CD14-positive monocyte (primary cell): ENCODE data around the gene BCORL1. TPM values are rescaled to one million over a fixed set of nuclear protein-coding genes. Genes with fewer than 3 reads are reported as not detected.

Experiments
- DNase-seq, 3 donors: peaks; one replicate each; pipeline ENCODE4 v3.0.0-alpha.2; 2011 to 2022
- H2AFZ ChIP-seq: 2 replicates; pipeline ENCODE4 v1.6.0; 2012; ENCODE audit warnings: mild to moderate bottlenecking, low read depth, low read length, inconsistent platforms; ENCODE audit not compliant: insufficient read depth, poor library complexity, severe bottlenecking
- H3K27ac ChIP-seq, 2 donors: 1 replicate in 1 of 2; 2 replicates in 1 of 2; pipeline ENCODE4 v1.5.1; 2012 to 2013; ENCODE audit warnings: low read length in 2 of 2, control low read depth in 1 of 2, inconsistent platforms in 1 of 2, low read depth in 1 of 2, mild to moderate bottlenecking in 1 of 2
- H3K27me3 ChIP-seq, 2 donors: one replicate each; pipeline versions ENCODE4 v1.6.0 to v1.6.1; 2011 to 2013; ENCODE audit warnings: low read length in 2 of 2; ENCODE audit not compliant: control insufficient read depth in 2 of 2, insufficient read depth in 2 of 2
- H3K36me3 ChIP-seq, 2 donors: replicated peaks in 1 of 2; 1 replicate in 1 of 2; 2 replicates in 1 of 2; pipeline versions ENCODE4 v1.5.1 to v1.6.1; 2012 to 2013; ENCODE audit warnings: low read length in 2 of 2, control low read depth in 1 of 2, inconsistent platforms in 1 of 2, mild to moderate bottlenecking in 1 of 2; ENCODE audit not compliant: insufficient read depth in 2 of 2, control insufficient read depth in 1 of 2
- H3K4me1 ChIP-seq, 2 donors: 1 replicate in 1 of 2; 2 replicates in 1 of 2; pipeline versions ENCODE4 v1.5.1 to v1.6.1; 2012 to 2013; ENCODE audit warnings: low read length in 2 of 2, control low read depth in 1 of 2, inconsistent platforms in 1 of 2, mild to moderate bottlenecking in 1 of 2, moderate library complexity in 1 of 2; ENCODE audit not compliant: insufficient read depth in 2 of 2, control insufficient read depth in 1 of 2
- H3K4me2 ChIP-seq: replicated peaks from 2 replicates; pipeline ENCODE3; 2012; ENCODE audit warnings: low read length, moderate library complexity, mild to moderate bottlenecking; ENCODE audit not compliant: poor library complexity, severe bottlenecking; ENCODE audit errors: extremely low read depth
- H3K4me3 ChIP-seq, 3 experiments: fragments of 200-600 bp in 1 of 3; sonication (generic) in 1 of 3; replicated peaks in 1 of 3; 1 replicate in 2 of 3; 2 replicates in 1 of 3; pipeline ENCODE4 v1.5.1; 2011 to 2013; ENCODE audit warnings: low read length in 3 of 3, mild to moderate bottlenecking in 3 of 3, control low read depth in 2 of 3, low read depth in 2 of 3, inconsistent platforms in 1 of 3, moderate library complexity in 1 of 3
- H3K79me2 ChIP-seq: 2 replicates; pipeline ENCODE4 v1.6.0; 2012; ENCODE audit warnings: mild to moderate bottlenecking, control low read depth, inconsistent platforms, low read length, moderate library complexity; ENCODE audit not compliant: insufficient read depth
- H3K9ac ChIP-seq: 2 replicates; pipeline ENCODE4 v1.6.0; 2017; ENCODE audit warnings: low read length, mild to moderate bottlenecking; ENCODE audit not compliant: insufficient read depth, poor library complexity, severe bottlenecking
- H3K9me3 ChIP-seq, 2 donors: replicated peaks in 1 of 2; 1 replicate in 1 of 2; 2 replicates in 1 of 2; pipeline versions ENCODE4 v1.5.1 to v1.6.1; 2012 to 2013; ENCODE audit warnings: low read length in 2 of 2, control low read depth in 1 of 2; ENCODE audit not compliant: control insufficient read depth in 1 of 2, insufficient read depth in 1 of 2
- H4K20me1 ChIP-seq: 2 replicates; pipeline ENCODE4 v1.6.0; 2012; ENCODE audit warnings: mild to moderate bottlenecking, low read length, control low read depth, moderate library complexity; ENCODE audit not compliant: insufficient read depth
- H3K27ac Mint-ChIP-seq, 7 donors: one replicate each; pipeline ENCODE4 v1.8.0; 2020; ENCODE audit warnings: mild to moderate bottlenecking in 7 of 7, mixed read lengths in 7 of 7, moderate library complexity in 6 of 7, inconsistent platforms in 2 of 7
- H3K27me3 Mint-ChIP-seq, 3 donors: one replicate each; pipeline ENCODE4 v1.8.0; 2021 to 2022; ENCODE audit warnings: low read depth in 3 of 3, mild to moderate bottlenecking in 3 of 3, mixed read lengths in 3 of 3, moderate library complexity in 3 of 3, inconsistent platforms in 1 of 3
- H3K36me3 Mint-ChIP-seq, 2 donors: one replicate each; pipeline ENCODE4 v1.8.0; 2020; ENCODE audit warnings: mixed read lengths in 2 of 2, inconsistent platforms in 1 of 2, mild to moderate bottlenecking in 1 of 2
- H3K4me1 Mint-ChIP-seq: one replicate; pipeline ENCODE4 v1.8.0; 2020; ENCODE audit warnings: mild to moderate bottlenecking, mixed read lengths
- H3K4me3 Mint-ChIP-seq, 2 donors: one replicate each; pipeline ENCODE4 v1.8.0; 2020; ENCODE audit warnings: mild to moderate bottlenecking in 2 of 2, mixed read lengths in 2 of 2, moderate library complexity in 1 of 2
- H3K9me3 Mint-ChIP-seq, 7 donors: one replicate each; pipeline ENCODE4 v1.8.0; 2020 to 2022; ENCODE audit warnings: mixed read lengths in 7 of 7, mild to moderate bottlenecking in 6 of 7, moderate library complexity in 6 of 7, inconsistent platforms in 2 of 7
- WGBS: methylation state at CpG from one replicate; pipeline ENCODE4 v1.1.5; 2013; ENCODE audit warnings: missing lambda C conversion rate; ENCODE audit not compliant: insufficient coverage; 5-methylcytosine and 5-hydroxymethylcytosine counted together
- intact Hi-C, 2 donors: fragments of 100-400 bp; cut with micrococcal nuclease; formaldehyde crosslinking; loops; one replicate each; pipeline versions ENCODE4 v1.15.0 to v1.15.1; 2023
- polyA plus RNA-seq, 3 donors: library from polyadenylated mRNA; depleted of rRNA in 1 of 3; unstranded in 2 of 3; stranded (reverse) in 1 of 3; fragments of 300-500 nt in 2 of 3; fragments of >200 nt in 1 of 3; fragmentation: Illumina TruSeq in 2 of 3; gene quantifications; 1 replicate in 2 of 3; 2 replicates in 1 of 3; pipeline ENCODE4 v1.2.3, GENCODE V29; 2012 to 2021
- TF ChIP-seq, protein P1 (sequence below): fragments of 200-600 bp; IDR thresholded peaks from one replicate; pipeline ENCODE4 v1.8.0; 2022; ENCODE audit warnings: antibody characterized with exemption, mild to moderate bottlenecking

BCORL1 gene
- polyA plus RNA-seq, 3 donors = 0.69 to 2.4 (median 0.72) TPM

DNA sequence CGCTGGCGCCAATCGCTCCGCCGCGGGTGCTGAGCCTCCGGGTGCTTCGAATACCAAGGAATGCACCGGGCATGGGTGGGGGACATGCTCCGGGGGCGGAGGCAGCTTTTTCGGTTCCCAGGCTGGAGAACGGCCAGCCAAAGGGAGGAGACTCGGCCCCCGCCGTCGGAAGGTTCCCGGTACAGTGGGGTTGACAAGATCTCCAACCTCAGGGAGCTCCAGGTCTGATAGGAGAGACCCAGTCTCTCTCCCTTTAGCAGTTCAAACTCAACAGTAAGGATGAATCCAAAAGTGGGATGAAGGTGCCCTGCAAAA is 29.1 kb upstream of the BCORL1 start:
- intact Hi-C loops = no loop called here

DNA sequence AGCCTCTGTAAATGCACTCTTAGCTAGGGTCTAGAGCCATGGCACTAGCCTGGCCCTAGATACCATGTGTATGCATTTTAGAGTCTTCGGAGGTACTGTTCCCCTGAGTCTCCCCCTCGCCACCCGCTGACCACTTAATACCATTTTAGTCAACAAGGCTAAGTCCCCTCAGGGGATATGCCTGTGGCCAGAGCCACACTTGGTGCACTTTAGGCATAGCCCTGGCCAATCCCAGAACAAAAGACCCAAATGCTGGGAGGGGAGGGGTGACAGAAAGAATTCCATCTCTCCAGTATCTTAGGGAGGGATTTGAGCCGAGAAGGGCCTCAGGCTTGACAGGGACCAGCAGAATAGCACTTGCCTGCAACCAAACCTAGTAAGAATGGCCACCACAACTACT is 28.6 kb upstream of the BCORL1 start:
- Histone ChIP-seq H3K36me3 (no peaks in the 10 kb centered on the region), H2AFZ (no peak overlapping the region), H3K27ac (no peak overlapping the region), H3K4me2 (no peak overlapping the region), H3K4me1 (peaks cover 23 to 31% of the 10 kb centered on the region in 2 donors), H4K20me1 (no peaks in the 10 kb centered on the region), H3K9me3 (no peaks in the 10 kb centered on the region), H3K27me3 (peaks cover 0 to 18% of the 10 kb centered on the region in 2 donors), H3K79me2 (no peaks in the 10 kb centered on the region), H3K4me3 (no peak overlapping the region), H3K9ac (no peak overlapping the region)
- no CpG with 5 or more reads among the region's 4 CpGs for WGBS
- H3K36me3 Mint-ChIP-seq = no peaks in the 10 kb centered on the region
- H3K27ac Mint-ChIP-seq = peak overlapping the region in 1 of 7 donors; percentile 68
- H3K4me1 Mint-ChIP-seq = peaks cover 27% of the 10 kb centered on the region
- DNase-seq = no peak
- intact Hi-C loops = no loop called here
- no peak overlapping the region for H3K4me3 Mint-ChIP-seq
- peaks cover 16 to 28% (median 26%) of the 10 kb centered on the region in 3 donors for H3K27me3 Mint-ChIP-seq
- TF ChIP-seq, protein P1, sequence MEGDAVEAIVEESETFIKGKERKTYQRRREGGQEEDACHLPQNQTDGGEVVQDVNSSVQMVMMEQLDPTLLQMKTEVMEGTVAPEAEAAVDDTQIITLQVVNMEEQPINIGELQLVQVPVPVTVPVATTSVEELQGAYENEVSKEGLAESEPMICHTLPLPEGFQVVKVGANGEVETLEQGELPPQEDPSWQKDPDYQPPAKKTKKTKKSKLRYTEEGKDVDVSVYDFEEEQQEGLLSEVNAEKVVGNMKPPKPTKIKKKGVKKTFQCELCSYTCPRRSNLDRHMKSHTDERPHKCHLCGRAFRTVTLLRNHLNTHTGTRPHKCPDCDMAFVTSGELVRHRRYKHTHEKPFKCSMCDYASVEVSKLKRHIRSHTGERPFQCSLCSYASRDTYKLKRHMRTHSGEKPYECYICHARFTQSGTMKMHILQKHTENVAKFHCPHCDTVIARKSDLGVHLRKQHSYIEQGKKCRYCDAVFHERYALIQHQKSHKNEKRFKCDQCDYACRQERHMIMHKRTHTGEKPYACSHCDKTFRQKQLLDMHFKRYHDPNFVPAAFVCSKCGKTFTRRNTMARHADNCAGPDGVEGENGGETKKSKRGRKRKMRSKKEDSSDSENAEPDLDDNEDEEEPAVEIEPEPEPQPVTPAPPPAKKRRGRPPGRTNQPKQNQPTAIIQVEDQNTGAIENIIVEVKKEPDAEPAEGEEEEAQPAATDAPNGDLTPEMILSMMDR = no peak
- H3K9me3 Mint-ChIP-seq = peaks cover 0 to 13% (median 2%) of the 10 kb centered on the region in 7 donors

More for the DNA sequence above, 29.1 kb upstream of the BCORL1 start:
- Histone ChIP-seq H3K27me3 (peaks cover 0 to 18% of the 10 kb centered on the region in 2 donors), H3K27ac (no peak overlapping the region), H2AFZ (peak overlapping the region; percentile 77), H3K36me3 (no peaks in the 10 kb centered on the region), H3K9ac (peak overlapping the region; percentile 32), H3K4me3 (peak overlapping the region in 2 of 3 experiments; percentile 43 to 70), H3K9me3 (no peaks in the 10 kb centered on the region), H3K4me1 (peaks cover 18 to 30% of the 10 kb centered on the region in 2 donors), H3K4me2 (peak overlapping the region; percentile 72), H3K79me2 (no peaks in the 10 kb centered on the region), H4K20me1 (no peaks in the 10 kb centered on the region)
- peaks cover 16 to 28% (median 26%) of the 10 kb centered on the region in 3 donors for H3K27me3 Mint-ChIP-seq
- peak overlapping the region in 1 of 7 donors; percentile 33 for H3K27ac Mint-ChIP-seq
- peaks cover 0 to 13% (median 2%) of the 10 kb centered on the region in 7 donors for H3K9me3 Mint-ChIP-seq
- H3K4me3 Mint-ChIP-seq = peak overlapping the region; percentile 51 to 58
- 0% methylated on average over 4 of the region's 18 CpGs for WGBS
- DNase-seq = no peak
- TF ChIP-seq, protein P1 = no peak
- peaks cover 21% of the 10 kb centered on the region for H3K4me1 Mint-ChIP-seq
- no peaks in the 10 kb centered on the region for H3K36me3 Mint-ChIP-seq
